Pons (tissue), 1 donor: ENCODE data around the gene SMARCAL1.

Experiments used
- DNase-seq: peaks from one replicate; pipeline ENCODE4 v3.0.0-alpha.2; 2016; ENCODE audit warnings: low spot score

Gene SMARCAL1

GRCh38 chr2:216392945-216393840 is 19.1 kb upstream of the SMARCAL1 start:
- DNase-seq: no peak

DNA sequence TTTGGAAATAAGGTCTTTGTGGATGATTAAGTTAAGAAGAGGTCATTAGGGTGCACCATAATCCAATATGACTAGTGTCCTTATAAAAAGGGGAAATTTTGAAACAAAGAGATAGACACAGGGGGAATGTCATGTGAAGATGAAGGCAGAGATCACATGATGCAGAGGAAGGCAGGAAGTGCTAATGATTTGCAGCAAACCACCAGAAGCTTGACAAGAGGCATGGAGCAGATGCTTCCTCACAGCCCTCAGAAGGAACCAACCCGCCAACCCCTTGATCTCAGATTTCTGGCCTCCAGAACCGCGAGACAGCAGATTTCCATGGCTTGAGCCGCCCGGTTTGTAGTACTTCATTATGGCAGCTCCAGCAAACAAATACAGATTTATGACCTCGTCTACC is 17.4 kb upstream of the SMARCAL1 start:
- no peak for DNase-seq

GRCh38 chr2:216399621-216400020 is 12.7 kb upstream of the SMARCAL1 start:
- no peak for DNase-seq

GRCh38 chr2:216402751-216403150 is 9.5 kb upstream of the SMARCAL1 start:
- no peak for DNase-seq

GRCh38 chr2:216404010-216404618 is 8.2 kb upstream of the SMARCAL1 start:
- no peak for DNase-seq

DNA sequence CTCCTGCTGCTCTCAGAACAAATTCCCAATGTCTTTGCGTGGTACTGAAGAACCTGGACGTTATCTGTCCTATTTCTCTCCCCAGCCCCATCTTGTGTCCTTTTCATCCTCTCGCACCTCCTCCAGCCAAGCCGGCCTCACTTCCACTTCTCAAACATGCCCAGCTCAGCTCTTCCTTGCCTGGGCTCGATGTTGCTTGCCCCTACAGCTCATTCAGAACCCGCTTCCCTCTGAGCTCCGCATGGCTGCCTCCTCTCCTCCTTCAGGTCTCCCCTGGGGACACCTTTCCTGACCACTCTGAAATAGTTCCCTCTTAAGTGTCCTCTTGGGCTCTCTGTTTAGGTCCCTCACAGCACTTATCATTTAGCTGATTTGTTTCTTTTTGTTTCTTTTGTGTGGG is 6.7 kb upstream of the SMARCAL1 start:
- no peak for DNase-seq

DNA sequence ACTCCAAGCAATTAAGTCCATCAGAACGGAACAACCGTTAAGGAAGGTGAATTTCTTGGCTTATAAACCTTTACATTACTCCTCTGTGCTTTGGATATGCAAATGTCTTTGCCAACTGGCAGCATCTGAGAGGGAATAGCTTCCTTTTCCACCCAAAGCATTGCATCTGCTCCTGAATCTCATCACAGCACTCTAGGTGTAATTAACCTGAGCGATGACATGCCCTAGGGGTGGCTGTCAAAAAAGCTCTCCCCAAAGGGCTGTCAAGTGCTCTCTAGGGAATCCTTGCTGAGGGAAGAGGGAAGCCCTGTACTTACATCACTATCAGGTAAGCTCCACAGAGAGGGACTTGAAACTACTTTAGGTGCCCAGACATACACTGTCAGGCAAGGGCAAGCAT is 5.5 kb upstream of the SMARCAL1 start:
- DNase-seq: no peak

GRCh38 chr2:216408426-216409290 is 3.6 kb upstream of the SMARCAL1 start:
- DNase-seq: no peak

GRCh38 chr2:216410550-216410949 is 1.7 kb upstream of the SMARCAL1 start:
- DNase-seq: no peak

DNA sequence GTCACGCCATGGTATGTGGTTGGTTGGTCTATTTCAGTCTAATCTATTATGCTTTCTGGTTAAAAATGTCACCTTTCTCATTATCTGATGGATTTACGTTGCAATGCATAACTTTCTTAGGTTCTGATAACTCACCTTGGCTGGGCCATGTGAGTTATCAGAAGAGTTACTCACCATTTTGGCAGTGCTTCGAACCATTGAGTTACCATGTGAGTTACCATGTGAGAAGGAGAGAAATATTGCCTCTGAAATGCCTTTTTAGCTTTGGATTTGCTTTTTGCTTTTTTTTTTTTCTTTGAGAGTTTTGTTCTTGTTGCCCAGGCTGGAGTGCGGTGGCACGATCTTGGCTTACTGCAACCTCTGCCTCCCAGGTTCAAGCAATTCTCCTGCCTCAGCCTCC is 1.6 kb downstream of the SMARCAL1 start:
- no peak for DNase-seq

GRCh38 chr2:216414772-216415319 is 2.6 kb downstream of the SMARCAL1 start:
- no peak for DNase-seq

GRCh38 chr2:216415541-216415940 is 3.3 kb downstream of the SMARCAL1 start:
- no peak for DNase-seq

- DNase-seq: no peak
Measured at GRCh38 chr2:216416571-216417307, 4.5 kb downstream of the SMARCAL1 start.

- no peak for DNase-seq
Measured at GRCh38 chr2:216418981-216419380, 6.7 kb downstream of the SMARCAL1 start.

DNA sequence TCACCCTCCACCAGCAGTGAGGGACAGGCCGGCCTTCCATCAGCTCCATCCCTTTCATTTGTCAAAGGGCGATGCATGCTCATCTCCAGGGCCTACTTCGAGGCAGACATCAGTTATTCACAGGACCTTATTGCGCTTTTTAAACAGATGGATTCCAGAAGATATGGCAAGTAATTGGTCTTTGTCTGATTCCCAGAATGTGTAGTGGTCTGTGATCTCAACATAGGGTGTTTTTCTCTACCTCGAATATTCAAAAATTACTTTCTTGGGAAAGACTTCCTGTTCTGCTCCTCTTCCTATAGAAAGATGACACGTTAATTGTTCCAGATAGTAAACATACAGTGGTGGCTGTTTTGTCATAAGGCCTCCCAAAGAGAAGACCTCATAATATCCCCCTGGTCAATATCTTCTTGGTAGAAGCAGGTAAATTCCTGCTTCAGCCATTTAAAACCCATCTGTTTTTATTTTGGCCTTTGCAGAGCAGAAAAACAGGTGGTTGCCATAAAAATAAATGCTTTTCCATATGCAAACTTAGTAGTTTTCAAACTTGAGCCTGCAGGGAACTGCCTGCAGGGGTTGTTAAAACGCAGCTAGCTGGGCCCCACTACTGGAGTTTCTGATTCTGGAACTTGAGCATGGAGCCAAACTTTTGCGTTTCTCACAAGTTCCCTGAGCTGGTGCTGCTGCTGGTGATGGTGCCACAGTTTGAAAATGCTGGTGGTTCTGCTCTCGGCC is 8.2 kb downstream of the SMARCAL1 start:
- no peak for DNase-seq

GRCh38 chr2:216423071-216423470 is 10.8 kb downstream of the SMARCAL1 start:
- DNase-seq: no peak

- no peak for DNase-seq
Measured at GRCh38 chr2:216424274-216424673, 12.0 kb downstream of the SMARCAL1 start.

- no peak for DNase-seq
Measured at GRCh38 chr2:216425008-216425787, 12.9 kb downstream of the SMARCAL1 start.

DNA sequence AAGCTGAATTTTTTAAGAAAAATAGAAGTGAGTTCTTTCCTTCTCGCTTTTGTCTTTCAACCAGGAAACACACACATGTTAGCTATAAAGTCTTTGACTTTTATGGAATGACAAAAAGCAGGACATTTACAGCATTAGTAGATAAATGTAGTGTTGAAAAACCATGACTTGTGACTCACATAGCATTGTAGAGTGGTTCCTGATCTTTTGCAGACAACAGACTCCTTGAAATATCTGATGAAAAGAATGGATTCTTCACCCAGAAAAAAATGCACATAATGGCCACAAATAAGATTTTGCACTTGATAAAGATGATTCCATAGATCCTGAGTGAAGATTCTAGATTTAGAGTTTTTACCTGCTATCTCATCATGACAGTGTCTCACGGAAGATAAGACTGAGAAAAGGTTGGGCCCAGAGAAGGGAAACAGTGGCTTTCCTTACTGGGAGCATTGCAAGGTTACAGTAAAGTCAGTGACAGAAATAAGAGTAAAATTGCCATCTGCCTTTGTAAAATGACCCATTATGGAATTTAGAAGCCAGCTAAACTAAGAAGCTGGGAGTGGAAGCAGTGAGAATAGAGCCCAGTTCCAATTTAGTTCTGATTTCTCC is 14.0 kb downstream of the SMARCAL1 start:
- DNase-seq: no peak

DNA sequence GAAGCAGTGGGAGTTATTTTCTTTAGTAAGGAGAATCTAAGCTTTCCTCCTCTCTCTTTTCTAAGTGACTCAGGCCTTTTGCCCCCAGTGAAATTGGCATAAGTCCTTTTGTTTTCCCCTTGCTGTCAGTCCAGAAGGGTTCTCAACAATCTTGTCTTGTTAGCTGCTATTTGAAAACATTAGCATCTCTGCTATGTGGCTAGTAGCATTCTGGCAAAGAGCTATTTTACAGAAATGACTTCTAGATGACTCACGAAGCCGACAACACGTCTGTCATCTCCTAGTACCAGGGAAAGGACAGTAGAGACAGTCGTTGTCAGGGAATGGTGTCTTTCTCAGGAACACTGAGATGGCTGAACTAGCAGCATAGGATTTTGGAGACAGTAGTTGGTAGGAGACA is 14.7 kb downstream of the SMARCAL1 start:
- DNase-seq: peak; percentile 12
